ENCODE data around the gene NSD1.

The NSD1 gene

DNA sequence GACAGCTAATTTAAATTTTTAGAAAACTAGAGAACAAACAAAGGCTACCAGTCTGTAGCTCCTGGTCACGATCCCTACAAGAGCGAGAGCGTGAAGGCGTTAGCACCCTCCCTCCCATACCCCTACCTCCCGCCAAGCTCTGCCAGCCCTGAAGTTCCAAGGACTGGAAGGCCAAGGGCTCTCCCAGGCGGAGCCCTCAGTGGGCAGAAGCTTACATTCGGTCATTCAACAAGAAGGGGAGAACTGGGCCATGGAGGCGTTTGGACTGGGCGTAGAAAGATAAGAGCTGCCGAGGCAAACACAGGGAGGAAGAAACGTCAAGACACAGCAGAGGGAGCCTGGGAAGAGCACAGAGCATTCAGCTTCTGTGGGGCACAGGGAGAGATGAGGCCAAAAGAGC lies 175.2 kb downstream of the NSD1 start:
- DNase-seq (ENCODE audit: low spot score), result no peak

DNA sequence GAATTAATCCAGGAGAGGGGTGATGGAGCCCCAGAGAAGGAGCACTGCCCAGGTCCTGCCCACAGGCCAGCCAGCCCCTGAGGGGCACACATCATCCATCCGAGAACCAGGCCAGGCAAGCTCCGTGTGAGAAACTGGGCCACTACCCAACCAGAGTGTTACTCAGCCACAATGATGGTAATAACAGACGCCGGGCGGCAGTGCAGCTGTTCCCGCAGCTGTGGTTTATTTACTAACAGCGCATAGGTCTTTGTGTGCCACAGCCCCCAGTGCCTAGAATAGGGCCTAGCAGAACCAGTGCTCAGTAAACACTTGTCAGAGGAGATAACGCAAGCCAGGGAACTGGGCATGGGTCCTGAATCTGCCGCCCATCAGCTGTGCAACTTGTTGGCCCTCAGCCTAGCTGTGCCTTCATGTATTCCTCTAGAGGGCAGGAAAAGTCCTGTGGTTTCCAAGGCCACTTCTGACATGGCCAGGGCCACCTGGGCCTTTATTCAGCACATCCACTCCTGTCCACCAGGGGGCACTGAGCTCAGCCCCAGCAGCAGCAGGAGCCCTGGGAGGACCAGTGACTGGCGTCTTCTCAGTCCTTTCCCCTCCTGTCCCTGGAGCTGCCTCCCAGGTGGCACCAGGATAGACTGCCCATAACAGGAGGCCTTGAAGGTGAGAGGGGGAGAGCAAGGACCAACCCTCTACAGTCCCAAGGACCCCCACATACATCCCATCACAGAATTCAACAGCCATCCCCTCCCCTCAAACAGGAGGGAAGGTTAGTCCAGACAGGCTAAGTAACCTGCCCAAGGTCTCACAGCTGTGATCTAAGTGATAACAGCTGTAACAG lies 176.0 kb downstream of the NSD1 start:
- DNase-seq (ENCODE audit: low spot score), result peak; percentile 95

- DNase-seq (ENCODE audit: low spot score), result no peak
Observed at GRCh38 chr5:177310332-177310731, 176.8 kb downstream of the NSD1 start.

DNA sequence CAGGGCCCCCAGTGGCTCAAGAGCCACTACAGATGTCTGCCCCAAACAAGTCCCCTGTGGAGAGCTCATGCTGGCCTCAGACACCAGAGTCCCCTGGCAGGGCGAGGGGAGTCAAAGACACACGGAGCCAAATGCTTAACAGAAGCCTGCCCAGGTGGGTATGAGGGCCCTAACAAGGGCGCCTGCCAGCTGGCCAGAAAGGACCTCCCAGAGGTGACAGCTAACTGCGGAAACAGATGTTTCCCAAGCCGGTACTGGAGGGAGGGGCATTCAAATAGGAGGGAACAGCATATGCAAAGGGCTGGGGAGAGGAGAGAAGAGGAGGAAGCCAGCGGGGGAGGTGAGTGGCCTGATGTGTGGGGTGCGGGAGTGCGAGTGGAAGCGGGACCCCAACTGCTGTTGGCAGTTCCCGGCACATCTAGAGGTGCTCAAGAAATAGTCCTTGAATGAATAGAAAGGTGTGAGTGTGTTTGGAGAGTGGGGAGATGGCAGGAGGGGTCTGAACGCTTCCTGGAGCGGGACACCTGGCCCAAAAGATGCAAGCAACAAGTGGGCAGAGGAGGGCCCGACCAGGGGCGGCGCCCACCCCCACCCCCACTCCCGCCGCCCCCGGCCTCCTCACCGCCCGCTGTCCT lies 177.3 kb downstream of the NSD1 start:
- DNase-seq (ENCODE audit: low spot score), result peak; percentile 59

DNA sequence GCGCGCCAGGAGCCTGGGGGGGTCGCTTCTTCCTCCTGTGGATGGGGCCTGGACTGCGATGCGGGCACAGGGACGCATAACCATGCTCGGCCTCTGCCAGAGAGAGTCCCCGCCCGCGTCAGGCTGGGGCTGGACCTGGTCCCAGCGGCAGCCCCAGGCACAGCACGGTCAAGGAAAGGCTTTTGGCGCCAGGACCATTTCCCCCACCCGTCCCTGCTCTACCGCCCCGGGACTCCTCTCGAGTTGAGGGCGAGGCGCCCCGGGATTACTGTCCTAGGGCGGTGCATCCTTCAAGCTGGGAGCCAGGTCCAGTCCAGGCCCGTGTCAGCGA lies 177.8 kb downstream of the NSD1 start:
- DNase-seq (ENCODE audit: low spot score), result peak; percentile 40

DNA sequence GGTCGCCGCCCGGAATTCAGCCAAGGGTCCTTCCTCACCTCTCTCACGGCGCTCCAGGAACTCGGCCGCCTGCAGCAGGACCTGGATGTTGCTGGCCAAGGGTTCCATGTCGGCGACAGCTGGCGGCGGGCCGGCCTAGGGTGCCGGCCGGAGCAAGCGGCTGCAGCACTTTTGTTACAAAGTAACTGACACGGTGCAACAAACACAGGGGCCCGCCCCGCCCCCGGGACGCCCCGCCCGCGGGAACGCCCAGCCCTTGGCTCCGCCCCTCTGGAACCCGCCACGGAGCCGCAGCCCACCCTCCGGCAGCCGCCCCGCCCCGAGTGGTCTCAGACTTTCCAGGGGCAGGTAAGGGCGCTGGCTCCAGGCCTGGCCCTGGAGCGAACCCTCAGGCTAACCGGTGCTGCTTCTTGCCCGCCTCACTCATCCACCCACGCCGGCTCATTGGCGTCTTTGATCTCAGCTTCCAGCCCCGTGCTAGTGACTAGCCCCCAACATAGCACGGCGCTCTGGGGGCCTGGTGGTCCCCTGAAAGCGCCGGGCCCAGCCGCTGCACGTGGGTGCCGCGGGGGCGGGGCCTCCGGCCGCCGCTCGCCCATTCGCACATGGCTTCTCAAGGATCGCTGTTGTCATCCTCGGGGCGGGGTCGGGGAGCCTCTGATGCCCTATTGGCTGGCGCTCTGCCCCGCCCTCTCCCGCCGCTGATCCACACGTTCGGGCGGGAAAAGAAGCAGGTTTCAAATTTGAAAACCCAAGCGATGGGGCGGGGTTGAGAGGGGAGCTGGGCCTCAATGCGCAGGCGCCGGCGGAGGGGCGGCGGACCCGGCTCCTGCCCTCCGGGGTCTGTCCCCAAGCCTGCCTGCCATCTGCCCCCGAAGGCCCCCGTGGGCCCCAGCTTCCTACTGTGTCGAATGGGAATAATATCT lies 178.4 kb downstream of the NSD1 start, which contains the start of gene MXD3:
TSS of gene MXD3 (minus strand) at position 176 of the 926 bp plus-strand sequence. CDS start at position 108, 68 bp downstream.
- peak; percentile 95 for DNase-seq (ENCODE audit: low spot score)

- DNase-seq (ENCODE audit: low spot score), result peak; percentile 51
Observed at GRCh38 chr5:177312649-177313181, 179.1 kb downstream of the NSD1 start.

GRCh38 chr5:177313561-177314259 lies 180.1 kb downstream of the NSD1 start:
- DNase-seq (ENCODE audit: low spot score), result no peak

- DNase-seq (ENCODE audit: low spot score), result no peak
Observed at GRCh38 chr5:177314376-177315342, 181.1 kb downstream of the NSD1 start.

DNA sequence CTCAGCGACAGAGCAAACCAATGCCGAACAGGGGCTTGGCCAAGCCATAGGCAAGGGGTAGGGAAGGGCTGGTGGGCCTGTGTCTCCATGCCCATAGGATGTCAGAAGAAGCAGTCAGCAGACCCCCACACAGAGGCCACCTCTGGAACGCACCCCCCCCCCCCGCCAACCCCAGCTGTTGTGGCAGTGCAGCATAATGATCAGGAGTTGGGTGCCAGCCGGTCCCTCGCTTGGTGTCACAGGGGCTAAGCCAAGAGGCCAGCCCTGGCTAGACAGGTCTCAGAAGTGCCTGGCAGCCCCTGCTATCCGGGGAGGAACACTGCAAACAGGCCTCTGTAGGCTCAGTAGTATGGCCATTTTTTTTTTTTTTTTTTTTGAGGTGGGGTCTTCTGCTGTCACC lies 181.8 kb downstream of the NSD1 start:
- DNase-seq (ENCODE audit: low spot score), result no peak

- DNase-seq (ENCODE audit: low spot score), result no peak
Observed at GRCh38 chr5:177316005-177316404, 182.4 kb downstream of the NSD1 start.

DNA sequence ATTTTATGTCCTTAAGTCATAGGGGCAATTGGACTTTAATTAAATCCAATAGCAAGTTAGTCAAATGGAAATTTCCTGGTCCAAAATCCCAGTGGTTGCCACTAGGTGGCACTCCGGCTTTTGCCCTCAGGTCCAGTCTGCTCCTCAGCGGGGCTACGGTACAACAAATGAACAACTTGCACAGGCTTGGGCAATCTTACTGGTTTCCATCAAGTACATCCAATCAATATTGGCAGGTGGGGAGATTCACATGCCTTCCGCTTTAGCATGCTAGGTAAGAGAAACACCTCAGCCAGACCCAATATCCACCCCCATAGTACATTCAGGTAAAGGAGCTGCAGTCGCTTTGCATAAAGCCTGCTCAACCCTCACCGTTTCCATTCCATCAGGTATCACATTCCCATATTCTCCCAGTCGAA lies 184.4 kb downstream of the NSD1 start:
- peak; percentile 87 for DNase-seq (ENCODE audit: low spot score)

DNA sequence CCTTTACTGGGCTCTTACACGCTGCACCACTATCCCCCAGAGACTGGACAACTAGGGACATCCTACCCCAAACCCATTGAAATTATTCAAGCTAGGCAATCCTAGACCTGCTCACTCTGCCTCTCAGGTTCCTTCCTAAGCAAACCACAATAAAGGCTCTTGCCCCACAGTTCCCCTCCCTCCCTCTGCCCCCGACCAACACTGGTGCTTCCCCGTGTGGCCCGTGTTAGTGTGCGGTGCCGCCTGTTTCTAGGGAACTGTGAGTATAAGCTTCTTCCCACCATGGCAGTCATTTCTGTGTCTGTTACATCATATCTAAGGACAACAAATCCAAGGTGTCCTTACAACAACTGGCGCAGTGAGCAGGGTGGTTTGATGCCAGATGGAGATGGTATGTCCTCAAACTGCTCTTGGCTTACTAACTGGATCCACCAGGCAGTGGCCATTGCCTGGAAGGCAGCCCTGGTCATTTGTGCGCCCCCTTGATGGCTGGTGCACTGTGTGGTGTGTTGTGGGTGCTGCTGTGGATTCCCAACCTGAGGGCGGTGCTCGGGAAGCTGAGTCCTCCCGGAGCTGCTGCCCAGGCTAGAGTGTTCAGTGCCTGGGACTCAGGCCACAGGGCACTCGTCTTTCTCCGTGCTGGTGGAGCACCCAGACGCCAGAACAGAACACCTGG lies 186.5 kb downstream of the NSD1 start:
- no peak for DNase-seq (ENCODE audit: low spot score)

GRCh38 chr5:177320879-177321278 lies 187.3 kb downstream of the NSD1 start:
- DNase-seq (ENCODE audit: low spot score), result no peak

DNA sequence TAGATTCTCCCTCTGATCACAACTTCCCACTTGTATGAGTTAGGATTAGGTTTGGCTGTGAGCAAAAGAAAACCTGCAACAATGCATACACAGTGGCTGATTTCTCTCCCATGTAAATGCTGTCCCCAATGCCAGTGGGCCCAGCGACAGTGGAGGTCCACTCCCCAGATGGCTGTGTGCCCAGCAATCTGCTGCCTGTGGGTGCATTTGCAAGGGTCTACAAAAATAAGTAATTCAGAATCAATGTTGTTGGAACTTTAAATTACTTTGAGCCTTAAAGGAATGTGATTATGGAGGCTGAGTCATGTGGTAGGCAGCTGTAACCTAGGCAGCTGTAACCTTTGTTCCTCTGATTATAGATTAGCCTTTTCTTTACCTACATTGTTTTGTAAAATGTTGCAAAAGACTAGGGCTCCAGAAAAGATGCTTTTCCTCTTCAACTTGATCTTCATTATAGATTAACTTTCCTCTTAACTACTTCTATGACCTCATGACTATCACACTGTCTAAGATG lies 192.4 kb downstream of the NSD1 start:
- no peak for DNase-seq (ENCODE audit: low spot score)

DNA sequence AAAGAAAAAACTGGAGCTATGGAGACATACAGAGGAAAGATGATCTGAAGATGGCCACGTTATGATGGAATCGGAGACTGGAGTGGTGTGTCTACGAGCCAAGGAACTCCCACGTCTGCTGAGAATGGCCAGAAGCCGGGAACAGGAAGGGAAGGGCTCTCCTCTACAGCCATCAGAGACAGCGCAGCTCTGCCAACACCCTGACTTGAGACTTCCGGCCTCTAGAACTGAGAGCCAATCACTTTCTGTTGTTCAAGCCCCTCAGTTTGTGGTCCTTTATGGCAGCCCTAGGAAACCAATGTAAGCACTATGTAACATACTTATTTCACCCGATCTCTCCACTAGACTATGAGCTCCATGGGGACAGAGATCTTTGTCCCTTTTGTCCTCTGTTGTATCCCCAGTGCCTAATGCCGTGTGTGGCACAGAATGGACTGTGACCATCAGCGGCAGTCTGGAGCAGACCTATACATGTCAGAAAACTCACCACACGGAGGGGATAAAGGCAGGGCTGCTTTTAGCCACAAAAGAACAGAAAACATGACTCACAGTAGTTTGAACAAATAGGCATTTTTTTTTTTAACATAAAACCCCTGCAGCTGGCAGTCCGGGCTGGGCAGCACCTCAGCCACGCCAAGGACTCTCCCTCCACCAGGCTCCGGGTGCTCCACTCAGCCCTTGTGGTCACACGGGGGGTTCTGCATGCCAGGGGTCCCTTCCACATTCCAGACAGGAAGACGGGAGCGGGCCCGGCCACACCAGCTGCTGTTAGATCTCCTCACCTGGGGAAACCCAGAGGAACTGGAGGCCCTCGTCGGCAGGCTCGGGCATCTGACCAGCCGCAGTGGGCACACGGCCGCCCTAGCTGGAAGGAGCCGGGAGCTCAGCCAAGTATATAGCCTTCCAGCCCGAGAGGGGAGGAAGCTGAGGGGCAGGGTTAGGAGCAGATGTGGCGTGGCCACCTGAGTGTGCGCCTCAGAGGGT lies 194.3 kb downstream of the NSD1 start:
- no peak for DNase-seq (ENCODE audit: low spot score)

DNA sequence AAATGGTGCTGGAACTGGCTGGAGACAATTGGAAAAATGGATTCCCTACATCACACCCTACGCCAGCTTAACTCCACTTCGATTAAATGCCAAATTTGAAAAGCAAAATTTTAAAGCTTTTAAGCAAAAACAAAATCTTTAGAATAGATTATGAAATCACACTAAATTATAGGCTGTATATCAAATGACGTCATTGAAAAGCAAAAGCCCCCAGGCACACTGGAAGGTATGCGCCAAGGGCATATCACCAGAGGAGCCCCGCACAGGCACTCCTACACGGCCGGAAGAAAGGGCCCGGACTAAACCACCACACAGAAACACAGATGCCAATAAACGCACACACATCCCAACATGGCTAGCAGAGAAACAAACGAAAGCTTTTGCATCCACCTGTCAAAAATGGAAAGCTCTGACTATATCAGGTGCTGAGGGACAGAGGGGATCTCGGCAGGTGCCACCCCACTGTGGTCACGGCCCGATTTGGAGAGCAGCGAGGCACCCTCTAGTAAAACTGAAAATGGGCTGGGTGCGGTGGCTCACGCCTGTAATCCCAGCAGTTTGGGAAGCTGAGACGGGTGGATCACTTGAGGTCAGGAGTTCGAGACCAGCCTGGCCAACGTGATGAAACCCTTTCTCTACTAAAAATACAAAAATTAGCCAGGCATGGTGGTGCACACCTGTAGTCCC lies 195.1 kb downstream of the NSD1 start:
- DNase-seq (ENCODE audit: low spot score), result no peak

DNA sequence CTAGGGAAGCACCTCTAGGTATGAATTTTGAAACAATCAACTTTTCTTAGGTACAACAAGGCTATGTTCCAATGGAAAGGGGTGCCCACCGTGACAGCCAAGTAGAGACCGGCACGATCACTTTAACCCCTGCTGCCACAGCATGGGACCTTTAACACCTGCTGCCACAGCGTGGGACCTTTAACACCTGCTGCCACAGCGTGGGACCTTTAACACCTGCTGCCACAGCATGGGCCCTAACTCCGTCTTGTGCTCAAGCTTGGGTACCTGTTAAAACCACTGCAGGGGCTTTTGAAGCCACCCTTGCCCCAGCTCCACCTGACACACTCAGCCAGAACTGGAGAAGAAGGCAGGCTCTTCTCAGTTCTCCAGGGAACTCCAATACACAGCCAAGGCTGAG lies 196.3 kb downstream of the NSD1 start:
- no peak for DNase-seq (ENCODE audit: low spot score)

Measured in HuH-7.5 (cell line).